H1 (cell line): ENCODE measurements around the gene RNF212. TPM values are rescaled to one million over a fixed set of nuclear protein-coding genes. Genes with fewer than 3 reads are reported as not detected.

Experiments
- CTCF ChIA-PET: fragments of 300-600 bp; sonication (Branson Sonifier 250); formaldehyde crosslinking; loops from one replicate; lab custom pipeline; 2021; ENCODE audit not compliant: partially characterized antibody; lab: Charles Lee
- POLR2A ChIA-PET: fragments of 300-600 bp; sonication (Branson Sonifier 250); formaldehyde crosslinking; loops from one replicate; lab custom pipeline; 2021; ENCODE audit warnings: inconsistent platforms; ENCODE audit not compliant: partially characterized antibody; lab: Charles Lee
- DNase-seq, 2 experiments: peaks; one replicate each; pipeline versions ENCODE4 v3.0.0 to v3.0.0-alpha.2; 2010 to 2022; ENCODE audit warnings: low spot score in 2 of 2, low read depth in 1 of 2, mixed read lengths in 1 of 2
- FAIRE-seq: peaks from 2 replicates; lab custom pipeline; 2011; peaks lifted over from hg19 to GRCh38; lab: Jason Lieb, UNC
- H2AFZ ChIP-seq: 2 replicates; pipeline ENCODE4 v1.8.1; 2012; ENCODE audit warnings: low read length, inconsistent platforms
- H2AK5ac ChIP-seq: 2 replicates; pipeline ENCODE4 v1.6.1; 2013; ENCODE audit warnings: low read depth, low read length
- H2BK120ac ChIP-seq: replicated peaks from 2 replicates; pipeline ENCODE3; 2013; ENCODE audit warnings: low read depth, low read length, inconsistent platforms
- H2BK12ac ChIP-seq: 2 replicates; pipeline ENCODE4 v1.6.1; 2013; ENCODE audit warnings: low read depth, low read length
- H2BK15ac ChIP-seq: 2 replicates; pipeline ENCODE4 v1.6.1; 2013; ENCODE audit warnings: low read length
- H2BK20ac ChIP-seq: 2 replicates; pipeline ENCODE4 v1.6.1; 2013; ENCODE audit warnings: low read length
- H2BK5ac ChIP-seq: 2 replicates; pipeline ENCODE4 v1.6.1; 2013; ENCODE audit warnings: low read depth, low read length
- H3K14ac ChIP-seq: 2 replicates; pipeline ENCODE4 v1.6.1; 2013; ENCODE audit warnings: inconsistent platforms; ENCODE audit not compliant: insufficient read length
- H3K18ac ChIP-seq: 2 replicates; pipeline ENCODE4 v1.6.1; 2013; ENCODE audit warnings: low read length; ENCODE audit errors: extremely low read depth
- H3K23ac ChIP-seq: 2 replicates; pipeline ENCODE4 v1.6.1; 2013; ENCODE audit warnings: inconsistent platforms; ENCODE audit not compliant: insufficient read length
- H3K23me2 ChIP-seq: 2 replicates; pipeline ENCODE4 v1.6.1; 2013; ENCODE audit warnings: low read depth, low read length
- H3K27ac ChIP-seq: 2 replicates; pipeline ENCODE4 v1.6.1; 2011; ENCODE audit warnings: low read depth, low read length, inconsistent platforms
- H3K27me3 ChIP-seq, 4 experiments: replicated peaks in 1 of 4; 1 replicate in 1 of 4; 2 replicates in 3 of 4; pipeline versions ENCODE4 v1.6.1 to v1.8.1; 2011 to 2013; ENCODE audit warnings: low read length in 3 of 4, mild to moderate bottlenecking in 3 of 4, inconsistent platforms in 2 of 4, mixed read lengths in 2 of 4, moderate library complexity in 1 of 4; ENCODE audit not compliant: control insufficient read depth in 3 of 4, insufficient read depth in 3 of 4; ENCODE audit errors: extremely low read depth in 1 of 4
- H3K36me3 ChIP-seq, 4 experiments: 2 replicates each; pipeline versions ENCODE4 v1.6.1 to v1.8.1; 2011 to 2013; ENCODE audit warnings: mild to moderate bottlenecking in 4 of 4, low read length in 3 of 4, moderate library complexity in 2 of 4, control low read depth in 1 of 4, inconsistent platforms in 1 of 4; ENCODE audit not compliant: insufficient read depth in 4 of 4, control insufficient read depth in 2 of 4
- H3K4ac ChIP-seq: replicated peaks from 2 replicates; pipeline ENCODE3; 2013; ENCODE audit warnings: low read length, low read depth, mixed read lengths, inconsistent platforms; ENCODE audit not compliant: insufficient read length
- H3K4me1 ChIP-seq, 4 experiments: replicated peaks in 1 of 4; 1 replicate in 1 of 4; 2 replicates in 3 of 4; pipeline versions ENCODE4 v1.6.1 to v1.8.1; 2011 to 2013; ENCODE audit warnings: low read length in 3 of 4, inconsistent platforms in 2 of 4, mixed read lengths in 1 of 4; ENCODE audit not compliant: insufficient read depth in 4 of 4, control insufficient read depth in 3 of 4
- H3K4me2 ChIP-seq, 2 experiments: 2 replicates each; pipeline versions ENCODE4 v1.6.1 to v1.8.1; 2011 to 2013; ENCODE audit warnings: low read depth in 2 of 2, low read length in 2 of 2, control low read depth in 1 of 2, inconsistent platforms in 1 of 2, mild to moderate bottlenecking in 1 of 2; ENCODE audit not compliant: insufficient read depth in 1 of 2
- H3K4me3 ChIP-seq, 4 experiments: fragments of 200-600, 300-600 bp in 1 of 4; sonication (generic), shearing (Covaris generic), sonication (Bioruptor Twin) in 1 of 4; 2 replicates each; pipeline versions ENCODE4 v1.5.1 to v1.8.1; 2011 to 2016; ENCODE audit warnings: low read length in 4 of 4, low read depth in 3 of 4, control low read depth in 2 of 4, inconsistent platforms in 2 of 4, mild to moderate bottlenecking in 2 of 4, mixed read lengths in 1 of 4, moderate library complexity in 1 of 4; ENCODE audit not compliant: insufficient read depth in 2 of 4; ENCODE audit errors: extremely low read depth in 1 of 4
- H3K56ac ChIP-seq: replicated peaks from 2 replicates; pipeline ENCODE3; 2013; ENCODE audit warnings: low read depth, mild to moderate bottlenecking, mixed read lengths, low read length, inconsistent platforms; ENCODE audit not compliant: insufficient read length
- H3K79me1 ChIP-seq: 2 replicates; pipeline ENCODE4 v1.6.1; 2013; ENCODE audit warnings: low read depth, low read length, control low read depth
- H3K79me2 ChIP-seq, 2 experiments: 2 replicates each; pipeline versions ENCODE4 v1.6.1 to v1.8.1; 2012 to 2013; ENCODE audit warnings: low read length in 2 of 2, mild to moderate bottlenecking in 2 of 2, inconsistent platforms in 1 of 2; ENCODE audit not compliant: insufficient read depth in 2 of 2, control insufficient read depth in 1 of 2
- H3K9ac ChIP-seq, 4 experiments: replicated peaks in 1 of 4; 1 replicate in 1 of 4; 2 replicates in 3 of 4; pipeline versions ENCODE4 v1.6.1 to v1.8.1; 2011 to 2013; ENCODE audit warnings: low read depth in 3 of 4, low read length in 3 of 4, control low read depth in 2 of 4, mild to moderate bottlenecking in 2 of 4, moderate library complexity in 2 of 4, inconsistent platforms in 1 of 4; ENCODE audit errors: extremely low read depth in 1 of 4
- H3K9me3 ChIP-seq, 2 experiments: 2 replicates each; pipeline versions ENCODE4 v1.6.1 to v1.8.1; 2012 to 2013; ENCODE audit warnings: mild to moderate bottlenecking in 2 of 2, moderate library complexity in 2 of 2, control low read depth in 1 of 2, inconsistent platforms in 1 of 2, low read depth in 1 of 2, low read length in 1 of 2, mixed read lengths in 1 of 2; ENCODE audit not compliant: insufficient read depth in 2 of 2
- H4K20me1 ChIP-seq, 2 experiments: replicated peaks in 1 of 2; 2 replicates each; pipeline versions ENCODE3 to v1.8.1; 2011 to 2013; ENCODE audit warnings: inconsistent platforms in 2 of 2, low read length in 2 of 2, mild to moderate bottlenecking in 1 of 2; ENCODE audit not compliant: insufficient read depth in 2 of 2, control insufficient read depth in 1 of 2
- H4K5ac ChIP-seq: 2 replicates; pipeline ENCODE4 v1.6.1; 2013; ENCODE audit warnings: low read length, low read depth, mixed read lengths, inconsistent platforms; ENCODE audit not compliant: insufficient read length
- H4K8ac ChIP-seq: 2 replicates; pipeline ENCODE4 v1.8.0; 2013; ENCODE audit warnings: mild to moderate bottlenecking, moderate library complexity, low read length, inconsistent platforms; ENCODE audit not compliant: insufficient read depth; ENCODE audit errors: extremely low read depth
- H4K91ac ChIP-seq: replicated peaks from 2 replicates; pipeline ENCODE3; 2013; ENCODE audit warnings: low read length, mixed read lengths, inconsistent platforms; ENCODE audit not compliant: insufficient read length
- GABPA ChIP-seq: IDR thresholded peaks from 2 replicates; pipeline ENCODE4 v1.6.1; 2011; ENCODE audit warnings: mild to moderate bottlenecking, low read length, moderate library complexity, borderline replicate concordance; ENCODE audit not compliant: insufficient read depth
- GTF2F1 ChIP-seq: IDR thresholded peaks from 2 replicates; pipeline ENCODE4 v1.6.1; 2012; ENCODE audit warnings: low read depth, low read length, improper control_type of control experiment, borderline replicate concordance
- TEAD4 ChIP-seq: IDR thresholded peaks from 2 replicates; pipeline ENCODE4 v1.6.1; 2012; ENCODE audit warnings: low read depth, low read length, inconsistent platforms, mixed read lengths
- WGBS, 2 experiments: shearing (Covaris generic) in 1 of 2; methylation state at CpG; one replicate each; pipeline versions ENCODE4 v1.1.6 to v1.1.7; 2013 to 2015; ENCODE audit warnings: low lambda C conversion rate in 2 of 2, mixed read lengths in 2 of 2, inconsistent platforms in 1 of 2, low coverage in 1 of 2, missing lambda C conversion rate in 1 of 2; ENCODE audit not compliant: insufficient replicate concordance in 2 of 2, insufficient coverage in 1 of 2, insufficient read length in 1 of 2; ENCODE audit errors: extremely low coverage in 1 of 2, missing lambda C conversion rate in 1 of 2; 5-methylcytosine and 5-hydroxymethylcytosine counted together
- polyA plus RNA-seq, 7 experiments: library from polyadenylated mRNA; depleted of rRNA in 3 of 7; stranded (reverse) in 5 of 7; unstranded in 2 of 7; fragments of >200 nt in 5 of 7; fragments of 200-250 nt in 2 of 7; gene quantifications; 1 replicate in 5 of 7; 2 replicates in 1 of 7; 4 replicates in 1 of 7; pipeline versions ENCODE4 v1.2.1 to v1.2.3, GENCODE V29; 2011 to 2013; ENCODE audit warnings: missing spikeins in 2 of 7, mixed read lengths in 2 of 7
- total RNA-seq: library from RNA; stranded (reverse); fragmentation: NEBNext Ultra II Directional; extraction: Animal tissue kit (Norgen Biotek cat#: 25700); gene quantifications from 2 replicates; pipeline ENCODE4 v1.2.1, GENCODE V29; 2021

Gene RNF212
- total and polyA plus RNA-seq, 2 of the 8 experiments (the other 6 are each of a cell fraction or from before 2014, with no cell fraction given): 3.4 to 5.4 TPM

DNA sequence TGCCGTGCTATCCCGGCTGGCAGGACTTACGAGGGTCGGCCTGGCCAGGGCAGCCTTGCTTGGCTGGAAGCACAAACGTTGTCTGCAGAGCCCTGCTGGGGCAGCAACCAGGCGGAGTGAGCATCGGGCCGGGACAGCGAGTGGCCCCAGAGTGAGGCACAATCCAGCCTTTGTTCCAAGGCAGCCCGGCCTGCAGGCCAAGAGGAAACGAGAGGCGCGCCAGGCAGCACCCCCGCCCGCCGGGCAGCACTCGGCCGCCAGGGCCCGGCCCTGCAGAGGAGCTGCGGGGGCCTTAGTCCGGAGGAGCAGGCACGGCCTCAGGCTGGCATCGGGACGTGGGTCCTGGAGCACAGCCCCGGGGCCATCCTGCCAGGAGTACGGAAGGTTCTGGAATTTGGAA, 77.9 kb downstream of the RNF212 start:
- H3K9me3 ChIP-seq: no peaks in the 10 kb centered on the region
- no peak overlapping the region for H3K4ac ChIP-seq
- no peak overlapping the region for H2AFZ ChIP-seq
- H3K27ac ChIP-seq: no peak overlapping the region
- H4K5ac ChIP-seq: no peak overlapping the region
- H3K4me1 ChIP-seq: peaks cover 0 to 17% (median 2%) of the 10 kb centered on the region in 4 experiments; a peak in 3 of 7 replicates
- no peak overlapping the region for H2BK120ac ChIP-seq
- no peak for FAIRE-seq
- H3K23me2 ChIP-seq: peaks cover 2% of the 10 kb centered on the region; the same call in 1 of the 2 replicates
- no peak overlapping the region for H2BK12ac ChIP-seq
- H2BK20ac ChIP-seq: no peak overlapping the region
- H3K23ac ChIP-seq: no peak overlapping the region
- H3K79me1 ChIP-seq: no peaks in the 10 kb centered on the region
- no peak overlapping the region for H4K91ac ChIP-seq
- H3K56ac ChIP-seq: no peak overlapping the region
- 84% methylated on average over 23 of the region's 26 CpGs; no CpG with 5 or more reads in 1 of the 2 experiments for WGBS, 2 experiments
- TF ChIP-seq TEAD4: no peak
- 0 out of 2 replicates have a peak, but pooled peaks have one; percentile 22 for TF ChIP-seq GABPA
- TF ChIP-seq GTF2F1: no peak
- TF ChIP-seq, all 59 proteins: peak for 1
- Histone ChIP-seq H2AK5ac (no peak overlapping the region), H3K4me3 (no peak overlapping the region), H3K14ac (no peak overlapping the region), H4K8ac (peak overlapping the region; percentile 79; the same call in 1 of the 2 replicates), H3K79me2 (no peaks in the 10 kb centered on the region), H3K4me2 (no peak overlapping the region), H3K27me3 (no peaks in the 10 kb centered on the region), H3K36me3 (no peaks in the 10 kb centered on the region), H2BK15ac (no peak overlapping the region), H4K20me1 (no peaks in the 10 kb centered on the region), H3K18ac (no peak overlapping the region; the same call in 1 of the 2 replicates), H3K9ac (no peak overlapping the region), H2BK5ac (no peak overlapping the region)
- no peak for DNase-seq
- CTCF ChIA-PET: interaction anchor here (1.9 kb wide), 1 partner anchor 16 kb away, joined by 4 read pairs; no protein-coding TSS in a partner anchor
- POLR2A ChIA-PET: interaction anchor here (1.4 kb wide), 1 partner anchor 9 kb away, joined by 5 read pairs; no protein-coding TSS in a partner anchor
